Kidney (tissue), 14 donors: ENCODE data around the gene AFF3. TPM values are rescaled to one million over a fixed set of nuclear protein-coding genes. Genes with fewer than 3 reads are reported as not detected.
"Not testable (repeated sequence)": the region's sequence is repeated elsewhere in the genome, so short reads cannot be mapped to it uniquely, and the experiment has no call there.

Experiments used
- DNase-seq, 5 donors: peaks; one replicate each; pipeline ENCODE4 v3.0.0-alpha.2; 2013 to 2020
- FAIRE-seq: peaks from 2 replicates; lab custom pipeline; 2012; peaks lifted over from hg19 to GRCh38; lab: Jason Lieb, UNC
- H3K27ac ChIP-seq, 2 donors: one replicate each; pipeline ENCODE4 v1.7.0; 2013; ENCODE audit warnings: low read depth in 2 of 2, low read length in 2 of 2, inconsistent platforms in 1 of 2
- H3K27me3 ChIP-seq: one replicate; pipeline ENCODE4 v1.7.1; 2013; ENCODE audit warnings: low read length, inconsistent platforms; ENCODE audit not compliant: control insufficient read depth, insufficient read depth
- H3K36me3 ChIP-seq, 3 donors: one replicate each; pipeline versions ENCODE4 v1.7.0 to v1.7.1; 2013; ENCODE audit warnings: low read length in 3 of 3, control low read depth in 1 of 3, inconsistent platforms in 1 of 3; ENCODE audit not compliant: insufficient read depth in 3 of 3, control insufficient read depth in 2 of 3
- H3K4me1 ChIP-seq, 3 donors: one replicate each; pipeline versions ENCODE4 v1.7.0 to v1.7.1; 2013; ENCODE audit warnings: low read length in 3 of 3, inconsistent platforms in 1 of 3, low read depth in 1 of 3; ENCODE audit not compliant: control insufficient read depth in 2 of 3, insufficient read depth in 2 of 3
- H3K4me3 ChIP-seq, 3 donors: one replicate each; pipeline versions ENCODE4 v1.7.0 to v1.8.1; 2013; ENCODE audit warnings: low read length in 3 of 3, control low read depth in 1 of 3, inconsistent platforms in 1 of 3
- H3K9ac ChIP-seq, 3 donors: one replicate each; pipeline versions ENCODE4 v1.7.0 to v1.7.1; 2013; ENCODE audit warnings: low read length in 3 of 3, control low read depth in 1 of 3, inconsistent platforms in 1 of 3
- H3K9me3 ChIP-seq, 3 donors: one replicate each; pipeline versions ENCODE4 v1.7.0 to v1.7.1; 2013; ENCODE audit warnings: low read length in 3 of 3, control low read depth in 1 of 3, inconsistent platforms in 1 of 3; ENCODE audit not compliant: control insufficient read depth in 2 of 3, insufficient read depth in 1 of 3
- intact Hi-C: fragments of 100-400 bp; cut with DNase I; formaldehyde crosslinking; loops from one replicate; pipeline ENCODE4 v1.11.1; 2022
- polyA plus RNA-seq: library from polyadenylated mRNA; stranded (reverse); fragments of 350-450 nt; fragmentation: Illumina TruSeq; extraction: RNeasy Lipid Tissue Mini Kit (QIAGEN cat#74804); gene quantifications from one replicate; pipeline ENCODE4 v1.2.3, GENCODE V29; 2014; ENCODE audit warnings: low read depth, low replicate concordance; ENCODE audit not compliant: insufficient read depth
- total RNA-seq: library from RNA; stranded (reverse); fragmentation: NEBNext Ultra II Directional; extraction: Animal tissue kit (Norgen Biotek cat#: 25700); gene quantifications from one replicate; pipeline ENCODE4 v1.2.1, GENCODE V29; 2021
- TF ChIP-seq, protein P1 (sequence below): IDR thresholded peaks from 3 replicates; pipeline ENCODE4 v1.5.1; 2012; ENCODE audit warnings: mild to moderate bottlenecking, moderate library complexity, borderline replicate concordance; ENCODE audit not compliant: insufficient read depth; ENCODE audit errors: extremely low read depth
- donor health status: control.
- donor health status: control.
- donor health status: control.
- donor health status: control.
- donor health status: control.
- donor health status: DM: yes; HTN: yes; CAD: no.
- donor health status: Normal renal cell carcinoma (clear cell type).

AFF3 gene
- total and polyA plus RNA-seq, 2 donors from 2014 or later = 0.65 to 11.0 TPM

DNA sequence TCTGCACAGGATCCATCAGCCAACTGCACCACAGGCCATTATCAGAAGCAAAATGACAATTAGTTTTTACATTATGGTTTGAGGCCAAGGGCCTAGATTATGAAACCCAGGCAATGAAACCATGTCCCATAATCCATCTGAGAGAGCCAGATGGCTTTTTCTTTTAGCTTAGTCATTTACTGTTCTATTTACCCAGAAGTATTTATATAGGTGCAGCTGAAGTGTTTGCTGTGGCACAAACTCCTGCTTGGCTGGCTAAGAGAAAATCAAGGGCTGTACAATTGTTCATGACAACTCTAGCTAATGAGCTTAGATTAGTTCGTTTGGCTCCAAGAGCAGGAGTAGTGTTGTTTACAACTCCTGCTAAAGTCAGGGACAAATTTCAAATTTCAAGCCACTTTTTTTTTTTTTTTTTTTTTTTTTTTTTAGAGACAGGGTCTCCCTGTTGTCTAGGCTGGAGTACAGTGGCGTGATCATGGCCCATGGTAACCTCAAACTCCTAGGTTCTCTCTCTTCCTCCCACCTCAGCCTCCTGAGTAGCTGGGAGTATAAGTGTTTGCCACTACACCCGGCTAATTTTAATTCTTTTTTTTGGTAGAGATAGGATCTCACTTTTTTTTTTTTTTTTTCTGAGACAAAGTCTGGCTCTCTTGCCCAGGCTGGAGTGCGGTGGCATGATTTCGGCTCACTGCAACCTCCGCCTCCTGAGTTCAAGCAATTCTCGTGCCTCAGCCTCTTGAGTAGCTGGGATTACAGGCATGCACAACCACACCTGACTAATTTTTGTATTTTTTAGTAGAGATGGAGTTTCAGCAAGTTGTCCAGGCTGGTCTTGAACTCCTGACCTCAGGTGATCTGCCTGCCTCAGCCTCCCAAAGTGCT, 634.2 kb downstream of the AFF3 start:
- Histone ChIP-seq H3K36me3 (no peaks in the 10 kb centered on the region), H3K27ac (no peak overlapping the region), H3K9me3 (no peaks in the 10 kb centered on the region), H3K4me1 (no peaks in the 10 kb centered on the region), H3K27me3 (no peaks in the 10 kb centered on the region), H3K9ac (no peak overlapping the region), H3K4me3 (no peak overlapping the region)
- TF ChIP-seq, protein P1, sequence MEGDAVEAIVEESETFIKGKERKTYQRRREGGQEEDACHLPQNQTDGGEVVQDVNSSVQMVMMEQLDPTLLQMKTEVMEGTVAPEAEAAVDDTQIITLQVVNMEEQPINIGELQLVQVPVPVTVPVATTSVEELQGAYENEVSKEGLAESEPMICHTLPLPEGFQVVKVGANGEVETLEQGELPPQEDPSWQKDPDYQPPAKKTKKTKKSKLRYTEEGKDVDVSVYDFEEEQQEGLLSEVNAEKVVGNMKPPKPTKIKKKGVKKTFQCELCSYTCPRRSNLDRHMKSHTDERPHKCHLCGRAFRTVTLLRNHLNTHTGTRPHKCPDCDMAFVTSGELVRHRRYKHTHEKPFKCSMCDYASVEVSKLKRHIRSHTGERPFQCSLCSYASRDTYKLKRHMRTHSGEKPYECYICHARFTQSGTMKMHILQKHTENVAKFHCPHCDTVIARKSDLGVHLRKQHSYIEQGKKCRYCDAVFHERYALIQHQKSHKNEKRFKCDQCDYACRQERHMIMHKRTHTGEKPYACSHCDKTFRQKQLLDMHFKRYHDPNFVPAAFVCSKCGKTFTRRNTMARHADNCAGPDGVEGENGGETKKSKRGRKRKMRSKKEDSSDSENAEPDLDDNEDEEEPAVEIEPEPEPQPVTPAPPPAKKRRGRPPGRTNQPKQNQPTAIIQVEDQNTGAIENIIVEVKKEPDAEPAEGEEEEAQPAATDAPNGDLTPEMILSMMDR = no peak
- intact Hi-C loops = no loop called here
- FAIRE-seq (no peak), DNase-seq (no peak)

DNA sequence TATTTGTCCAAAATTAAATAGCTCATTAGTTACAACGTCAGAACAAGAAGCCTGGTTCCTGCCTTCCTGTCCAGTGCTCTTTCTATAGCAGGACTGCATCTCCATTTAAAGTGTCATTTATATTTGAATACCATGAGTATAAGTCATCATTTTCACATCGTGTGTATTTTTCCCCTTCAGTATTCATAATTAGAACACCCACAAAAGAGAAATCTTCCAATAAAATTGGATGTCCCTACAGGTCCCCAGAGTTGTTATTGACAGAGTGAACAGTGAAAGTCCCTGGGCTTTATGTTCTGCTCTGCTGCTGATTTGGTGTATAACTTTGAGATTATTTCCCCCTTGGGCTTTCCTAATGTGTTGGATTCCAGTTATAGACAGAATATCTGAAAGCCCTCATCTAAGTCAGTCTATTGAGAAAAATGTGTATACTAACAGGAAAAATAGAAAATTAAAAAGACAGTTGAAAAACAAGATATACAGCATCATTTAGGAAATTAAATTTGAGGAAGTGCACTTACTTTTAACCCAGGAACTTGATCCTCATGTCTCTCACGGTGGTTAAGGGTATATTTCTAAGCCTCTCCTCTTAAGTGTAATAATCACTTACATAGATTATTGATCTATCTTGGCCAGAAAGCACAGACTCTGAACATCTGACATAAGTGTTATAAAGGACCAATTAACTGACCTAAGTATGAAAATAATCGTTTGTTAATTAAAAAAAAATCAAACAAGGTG, 637.4 kb downstream of the AFF3 start:
- Histone ChIP-seq H3K27me3 (no peaks in the 10 kb centered on the region), H3K4me3 (no peak overlapping the region), H3K27ac (no peak overlapping the region), H3K4me1 (no peaks in the 10 kb centered on the region), H3K9me3 (no peaks in the 10 kb centered on the region), H3K36me3 (no peaks in the 10 kb centered on the region), H3K9ac (no peak overlapping the region)
- DNase-seq (no peak), FAIRE-seq (no peak)
- TF ChIP-seq, protein P1 = no peak
- intact Hi-C loops = no loop called here

DNA sequence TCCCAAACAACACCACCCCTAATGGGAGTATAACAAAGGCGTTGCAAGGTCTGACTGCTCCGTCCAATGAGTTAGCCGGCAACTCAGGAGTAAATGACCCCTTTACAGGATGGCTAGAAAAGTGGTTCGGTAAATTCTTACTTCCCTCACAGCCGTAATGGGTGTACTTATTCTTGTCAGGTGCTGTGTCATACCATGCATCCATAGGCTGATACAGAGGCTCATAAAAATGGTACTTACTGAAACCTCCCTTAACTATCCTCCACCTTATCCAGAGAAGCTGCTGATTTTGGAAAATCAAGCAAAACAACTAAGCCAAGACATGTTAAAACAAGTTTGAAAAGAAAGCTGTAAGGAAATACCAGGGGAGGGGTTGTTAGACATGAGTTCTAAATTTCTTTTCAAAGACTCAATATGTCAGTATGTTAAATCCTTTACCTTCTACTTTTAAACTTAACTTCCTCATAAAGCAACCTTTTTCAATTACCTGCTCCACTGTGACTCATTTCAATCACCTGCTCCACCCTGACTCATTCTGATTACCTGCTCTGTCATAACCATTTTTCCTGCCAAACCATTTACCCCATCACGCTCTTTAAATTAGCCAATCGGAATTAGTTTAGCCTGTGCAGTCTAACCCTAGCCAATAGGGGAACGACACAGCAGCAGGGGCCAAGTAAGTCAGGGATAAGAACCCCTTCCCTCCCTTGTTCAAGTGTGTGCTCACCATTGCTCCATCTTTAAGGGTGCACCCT, 638.6 kb downstream of the AFF3 start:
- FAIRE-seq, H3K4me1 ChIP-seq, H3K27ac ChIP-seq, H3K36me3 ChIP-seq, H3K4me3 ChIP-seq, H3K9me3 ChIP-seq, DNase-seq, intact Hi-C loops, H3K9ac ChIP-seq, H3K27me3 ChIP-seq: not testable (repeated sequence)
